Measurements from ENCODE around the gene PRPS1.
"Not testable (repeated sequence)": the region's sequence is repeated elsewhere in the genome, so short reads cannot be mapped to it uniquely, and the experiment has no call there.

Gene PRPS1

DNA sequence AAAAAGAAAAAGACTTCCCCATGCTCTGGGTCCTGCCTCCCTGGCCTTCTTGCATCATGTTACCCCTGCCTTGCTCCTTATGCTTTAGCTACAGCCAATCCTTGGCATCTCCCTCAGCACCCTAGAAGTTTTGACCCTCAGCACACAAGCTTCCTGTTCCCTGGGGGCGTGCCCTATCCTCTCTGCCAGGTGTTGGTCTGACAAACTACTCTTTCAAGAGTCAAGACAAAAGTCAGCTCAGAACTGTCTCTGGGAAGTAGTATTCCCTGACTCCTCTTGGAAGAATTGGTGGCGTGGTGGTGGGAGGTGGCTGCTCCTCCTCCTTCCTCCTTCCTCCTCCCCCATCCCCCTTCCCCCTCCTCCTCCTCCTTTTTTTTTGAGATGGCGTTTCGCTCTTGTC lies 41.0 kb downstream of the PRPS1 start:
- DNase-seq (ENCODE audit: extremely low spot score), result no peak
- TF ChIP-seq ARNT (IDR thresholded peaks at IDR 0.05), result no peak
- no peak for TF ChIP-seq HDGF (IDR thresholded peaks at IDR 0.05; ENCODE audit: borderline replicate concordance)
- no peak for TF ChIP-seq ZNF384 (IDR thresholded peaks at IDR 0.05)
- no peak for TF ChIP-seq ELF4 (IDR thresholded peaks at IDR 0.05)
- no peak for TF ChIP-seq L3MBTL2 (conservative IDR thresholded peaks at IDR 0.05)
- TF ChIP-seq FOXA1 (IDR thresholded peaks at IDR 0.05), result no peak
- TF ChIP-seq SP1 (IDR thresholded peaks at IDR 0.05), result no peak
- no peak for TF ChIP-seq TARDBP (IDR thresholded peaks at IDR 0.05)
- TF ChIP-seq SUZ12 (IDR thresholded peaks at IDR 0.05), result no peak
- no peak for TF ChIP-seq LEF1 (IDR thresholded peaks at IDR 0.05; ENCODE audit: borderline replicate concordance)
- TF ChIP-seq FOXM1 (IDR thresholded peaks at IDR 0.05; ENCODE audit: borderline replicate concordance), result no peak
- ChIA-PET CTCF (interaction anchor here (0.8 to 1.7 kb wide), 3 partner anchors 10 to 108 kb away, joined by 3 to 7 read pairs (median 3); partner anchors contain the start of gene NCBP2L), POLR2A (interaction anchor here (1.1 to 23.6 kb wide), 3 partner anchors 8 to 106 kb away, joined by 3 to 724 read pairs (median 6); partner anchors contain the start of gene TSC22D3)

DNA sequence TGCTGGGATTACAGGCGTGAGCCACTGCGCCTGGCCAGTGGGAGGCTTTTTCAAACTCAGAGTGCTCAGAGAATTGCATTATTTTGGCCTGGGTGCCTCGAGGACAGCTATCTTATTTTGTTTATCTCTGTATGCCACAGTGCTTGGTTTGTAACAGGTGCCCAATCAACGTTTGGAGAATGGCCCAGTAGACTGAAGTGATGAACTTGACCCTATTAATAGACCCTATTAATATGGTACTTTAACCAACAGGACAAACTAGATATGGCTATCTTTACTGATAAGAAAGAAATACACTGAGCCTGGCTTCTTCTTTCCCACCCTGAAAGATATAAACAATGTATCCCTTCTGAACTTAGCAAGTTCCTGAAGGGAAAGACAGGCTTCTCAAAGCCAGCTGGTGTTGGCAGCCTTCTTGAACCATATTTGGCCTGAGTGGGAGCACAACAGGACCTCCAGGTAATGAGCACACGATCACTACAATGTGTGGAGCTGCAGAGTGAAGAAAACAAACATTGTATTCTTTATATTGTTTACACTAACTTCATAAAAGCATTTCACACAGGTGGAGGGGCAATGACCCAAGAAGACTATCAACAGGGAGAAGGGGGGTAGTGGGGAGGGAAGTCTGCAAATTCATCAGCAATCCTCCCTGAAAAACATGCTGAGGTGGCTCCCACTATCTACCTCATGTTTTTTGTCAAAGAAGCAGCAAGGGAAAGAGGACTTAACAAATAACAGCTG lies 41.7 kb downstream of the PRPS1 start:
- ChIA-PET POLR2A (interaction anchor here (1.1 to 23.6 kb wide), 3 partner anchors 48 to 106 kb away, joined by 3 to 724 read pairs (median 4); partner anchors contain the start of gene TSC22D3), CTCF (interaction anchor here (0.6 to 1.5 kb wide), 3 partner anchors 13 to 107 kb away, joined by 3 to 6 read pairs (median 4); partner anchors contain the start of genes NCBP2L and TSC22D3)
- no peak for DNase-seq (ENCODE audit: extremely low spot score)
- no peak for TF ChIP-seq FOXA1 (IDR thresholded peaks at IDR 0.05)
- TF ChIP-seq BHLHE40 (IDR thresholded peaks at IDR 0.05; ENCODE audit: borderline replicate concordance), result no peak
- TF ChIP-seq HDGF (IDR thresholded peaks at IDR 0.05; ENCODE audit: borderline replicate concordance), result no peak
- TF ChIP-seq SP1 (IDR thresholded peaks at IDR 0.05), result no peak
- no peak for TF ChIP-seq FOXK2 (IDR thresholded peaks at IDR 0.05)
- no peak for TF ChIP-seq FOXM1 (IDR thresholded peaks at IDR 0.05; ENCODE audit: borderline replicate concordance)
- no peak for TF ChIP-seq ELF4 (IDR thresholded peaks at IDR 0.05)
- no peak for TF ChIP-seq TARDBP (IDR thresholded peaks at IDR 0.05)
- no peak for TF ChIP-seq NFRKB (IDR thresholded peaks at IDR 0.05)
- no peak for TF ChIP-seq LEF1 (IDR thresholded peaks at IDR 0.05; ENCODE audit: borderline replicate concordance)
- TF ChIP-seq CTBP1 (IDR thresholded peaks at IDR 0.05; ENCODE audit: borderline replicate concordance), result no peak
- no peak for TF ChIP-seq L3MBTL2 (conservative IDR thresholded peaks at IDR 0.05)
- TF ChIP-seq, protein P1, sequence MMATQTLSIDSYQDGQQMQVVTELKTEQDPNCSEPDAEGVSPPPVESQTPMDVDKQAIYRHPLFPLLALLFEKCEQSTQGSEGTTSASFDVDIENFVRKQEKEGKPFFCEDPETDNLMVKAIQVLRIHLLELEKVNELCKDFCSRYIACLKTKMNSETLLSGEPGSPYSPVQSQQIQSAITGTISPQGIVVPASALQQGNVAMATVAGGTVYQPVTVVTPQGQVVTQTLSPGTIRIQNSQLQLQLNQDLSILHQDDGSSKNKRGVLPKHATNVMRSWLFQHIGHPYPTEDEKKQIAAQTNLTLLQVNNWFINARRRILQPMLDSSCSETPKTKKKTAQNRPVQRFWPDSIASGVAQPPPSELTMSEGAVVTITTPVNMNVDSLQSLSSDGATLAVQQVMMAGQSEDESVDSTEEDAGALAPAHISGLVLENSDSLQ (IDR thresholded peaks at IDR 0.05), result no peak
- no peak for TF ChIP-seq ZNF384 (IDR thresholded peaks at IDR 0.05)
- no peak for TF ChIP-seq ARNT (IDR thresholded peaks at IDR 0.05)
- TF ChIP-seq SUZ12 (IDR thresholded peaks at IDR 0.05), result no peak

DNA sequence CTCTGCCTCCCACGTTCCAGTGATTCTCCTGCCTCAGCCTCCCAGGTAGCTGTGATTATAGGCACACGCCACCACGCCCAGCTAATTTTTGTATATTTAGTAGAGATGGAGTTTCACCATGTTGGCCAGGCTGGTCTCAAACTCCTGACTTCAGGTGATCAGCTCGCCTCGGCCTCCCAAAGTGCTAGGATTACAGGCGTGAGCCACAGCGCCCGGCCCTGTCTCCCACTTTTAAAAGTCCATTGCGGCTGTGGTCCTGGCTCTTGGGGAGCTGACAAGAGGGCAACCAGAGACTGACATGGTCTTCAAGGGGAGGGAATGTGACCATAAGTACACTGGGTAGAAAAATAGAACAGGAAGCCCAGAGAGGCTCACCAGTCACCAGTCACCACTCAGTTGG lies 42.9 kb downstream of the PRPS1 start:
- ChIA-PET POLR2A (interaction anchor here (0.7 to 23.6 kb wide), 3 partner anchors 10 to 59 kb away, joined by 3 to 724 read pairs (median 4); no protein-coding TSS in a partner anchor), CTCF (interaction anchor here (1.5 to 6.7 kb wide), 2 partner anchors 47 to 105 kb away, joined by 6 to 83 read pairs; partner anchors contain the start of gene TSC22D3)
- DNase-seq (ENCODE audit: extremely low spot score), result not testable (repeated sequence)

DNA sequence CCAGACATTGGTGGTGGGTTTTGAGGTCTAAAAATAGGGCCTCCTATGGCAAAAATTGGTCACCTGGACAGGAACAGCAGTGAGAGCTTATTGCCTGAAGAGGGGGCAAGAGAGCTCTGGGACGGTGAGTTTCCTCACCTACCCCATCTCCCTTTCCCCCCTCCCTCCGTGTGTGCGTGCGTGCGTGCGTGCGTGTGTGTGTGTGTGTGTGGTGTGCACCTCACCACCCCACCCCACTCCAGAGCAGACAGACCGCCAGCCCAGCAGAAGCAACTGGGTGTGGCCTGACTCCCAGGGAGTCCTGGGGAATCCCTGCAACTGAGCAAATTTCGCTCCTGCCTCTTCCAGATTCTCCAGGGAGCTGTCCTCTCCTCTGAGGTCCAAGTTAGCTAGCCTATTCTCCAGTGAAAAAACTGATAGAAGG lies 44.7 kb downstream of the PRPS1 start:
- TF ChIP-seq HDGF (IDR thresholded peaks at IDR 0.05; ENCODE audit: borderline replicate concordance), result no peak; the same call in 1 of the 2 replicates
- TF ChIP-seq CTBP1 (IDR thresholded peaks at IDR 0.05; ENCODE audit: borderline replicate concordance), result peak; percentile 76
- peak; percentile 97 for TF ChIP-seq ARNT (IDR thresholded peaks at IDR 0.05)
- TF ChIP-seq FOXM1 (IDR thresholded peaks at IDR 0.05; ENCODE audit: borderline replicate concordance), result no peak; the same call in 1 of the 2 replicates
- ChIA-PET CTCF (interaction anchor here (0.6 to 7.5 kb wide), 30 partner anchors 9 to 398 kb away, joined by 3 to 86 read pairs (median 7); partner anchors contain the start of genes NCBP2L and TSC22D3), POLR2A (interaction anchor here (0.8 to 23.6 kb wide), 14 partner anchors 12 to 131 kb away, joined by 3 to 724 read pairs (median 5); partner anchors contain the start of genes NCBP2L and TSC22D3)
- peak; percentile 82 for DNase-seq (ENCODE audit: extremely low spot score)

DNA sequence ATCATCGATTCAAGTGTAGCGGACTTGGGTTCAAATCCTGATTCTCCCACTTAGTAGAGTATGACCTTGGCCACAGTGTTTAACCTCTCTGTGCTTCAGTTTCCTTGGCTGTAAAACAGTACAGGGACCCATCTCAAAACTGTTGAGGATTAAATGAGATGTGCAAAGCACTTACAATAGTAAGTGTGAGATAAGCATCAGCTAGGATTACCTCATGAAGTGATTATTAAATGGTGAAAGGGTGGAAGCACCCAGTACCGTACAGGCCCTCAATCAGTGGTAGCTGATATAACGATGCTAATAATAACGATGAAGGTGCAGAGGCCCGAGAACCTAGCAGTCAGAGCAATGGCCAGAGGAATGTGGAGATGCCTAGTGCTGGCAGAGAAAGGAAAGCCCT lies 45.1 kb downstream of the PRPS1 start:
- ChIA-PET POLR2A (interaction anchor here (0.8 to 23.6 kb wide), 13 partner anchors 12 to 102 kb away, joined by 3 to 724 read pairs (median 5); partner anchors contain the start of genes NCBP2L and TSC22D3), CTCF (interaction anchor here (0.6 to 7.5 kb wide), 29 partner anchors 9 to 398 kb away, joined by 3 to 86 read pairs (median 7); partner anchors contain the start of genes NCBP2L and TSC22D3)
- DNase-seq (ENCODE audit: extremely low spot score), result no peak
- no peak for TF ChIP-seq LEF1 (IDR thresholded peaks at IDR 0.05; ENCODE audit: borderline replicate concordance)
- no peak for TF ChIP-seq ELF4 (IDR thresholded peaks at IDR 0.05)
- no peak for TF ChIP-seq FOXA1 (IDR thresholded peaks at IDR 0.05)
- TF ChIP-seq, protein P1 (IDR thresholded peaks at IDR 0.05), result no peak

DNA sequence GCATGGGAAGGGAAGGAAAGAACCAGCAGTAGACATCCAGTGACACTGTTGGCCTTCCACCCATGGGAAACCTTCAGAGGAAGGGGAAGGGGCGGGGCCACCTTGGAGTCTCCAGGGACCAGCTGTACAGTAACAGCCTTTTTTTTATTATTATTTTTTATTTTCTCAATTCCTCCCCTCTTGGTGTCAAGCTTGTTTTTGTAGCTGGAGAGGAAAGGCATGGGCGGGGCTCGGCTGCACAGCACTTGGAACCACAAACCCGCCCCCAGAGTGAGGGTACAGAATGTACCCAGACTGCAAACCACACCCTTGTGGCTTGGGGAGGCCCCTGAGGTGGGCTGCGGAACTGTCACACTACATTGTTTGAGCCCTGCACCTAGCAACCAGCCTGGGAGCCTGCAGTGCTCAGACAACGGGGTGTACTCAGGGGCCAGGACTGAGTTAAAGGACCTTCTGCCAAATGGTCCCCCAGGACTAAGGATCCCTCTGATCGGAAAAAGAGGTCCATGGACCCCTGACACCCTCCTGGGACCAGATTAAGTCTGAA lies 45.7 kb downstream of the PRPS1 start:
- ChIA-PET POLR2A (interaction anchor here (1.0 to 23.6 kb wide), 15 partner anchors 9 to 102 kb away, joined by 3 to 724 read pairs (median 7); partner anchors contain the start of genes NCBP2L and TSC22D3), CTCF (interaction anchor here (0.6 to 7.5 kb wide), 12 partner anchors 8 to 102 kb away, joined by 3 to 86 read pairs (median 7); partner anchors contain the start of genes NCBP2L and TSC22D3)
- no peak for DNase-seq (ENCODE audit: extremely low spot score)
- TF ChIP-seq FOXM1 (IDR thresholded peaks at IDR 0.05; ENCODE audit: borderline replicate concordance) (no peak), SUZ12 (IDR thresholded peaks at IDR 0.05) (no peak), LEF1 (IDR thresholded peaks at IDR 0.05; ENCODE audit: borderline replicate concordance) (no peak), ARNT (IDR thresholded peaks at IDR 0.05) (no peak)
- TF ChIP-seq, protein P1 (IDR thresholded peaks at IDR 0.05), result no peak

All from HEK293T (cell line).